NOMO-1 (cell line): ENCODE data around the gene PIP4K2B.

Experiments
- DNase-seq, 2 experiments: peaks; one replicate each; lab custom pipeline; 2025; ENCODE audit not compliant: unreplicated experiment in 2 of 2; lab: John Stamatoyannopoulos, UW

The PIP4K2B gene

GRCh38 chr17:38779965-38780752 is 19.2 kb downstream of the PIP4K2B start:
- DNase-seq, result no peak

- DNase-seq, result no peak
These were observed 21.6 kb downstream of the PIP4K2B start for GRCh38 chr17:38777641-38778250.

- no peak for DNase-seq
These were observed 26.1 kb downstream of the PIP4K2B start for GRCh38 chr17:38773258-38773657.

- DNase-seq, result no peak
These were observed 30.9 kb downstream of the PIP4K2B start for GRCh38 chr17:38768417-38768816.

- no peak for DNase-seq
These were observed 33.0 kb downstream of the PIP4K2B start for GRCh38 chr17:38766341-38766740.

- no peak for DNase-seq
These were observed 37.1 kb downstream of the PIP4K2B start for GRCh38 chr17:38762231-38762630.

- DNase-seq, result no peak
These were observed 37.7 kb downstream of the PIP4K2B start for GRCh38 chr17:38761612-38762011.

- DNase-seq, result no peak
These were observed 46.3 kb downstream of the PIP4K2B start for GRCh38 chr17:38753071-38753506.

GRCh38 chr17:38752308-38753070 is 46.9 kb downstream of the PIP4K2B start, which contains the start of gene PSMB3:
TSS of gene PSMB3 (plus strand) at chr17:38752741. CDS start at chr17:38752827, 86 bp downstream.
- DNase-seq, result peak; percentile 99 to 100

- DNase-seq, result peak; percentile 49 to 70
These were observed 47.5 kb downstream of the PIP4K2B start for GRCh38 chr17:38751808-38752307.

GRCh38 chr17:38751144-38751807 is 48.1 kb downstream of the PIP4K2B start:
- peak in 1 of 2 experiments; percentile 32 for DNase-seq

GRCh38 chr17:38750312-38751121 is 48.8 kb downstream of the PIP4K2B start:
- DNase-seq, result peak; percentile 30 to 38

- no peak for DNase-seq
These were observed 49.4 kb downstream of the PIP4K2B start for GRCh38 chr17:38750044-38750311.

GRCh38 chr17:38749223-38750043 is 49.9 kb downstream of the PIP4K2B start:
- no peak for DNase-seq

- DNase-seq, result peak in 1 of 2 experiments; percentile 9
These were observed 50.5 kb downstream of the PIP4K2B start for GRCh38 chr17:38748892-38749222.

- no peak for DNase-seq
These were observed 51.0 kb downstream of the PIP4K2B start, which contains the start of gene PCGF2 for GRCh38 chr17:38748149-38748891. TSS of gene PCGF2 (minus strand) at chr17:38748336. CDS start at chr17:38740402, 7,934 bp downstream.

GRCh38 chr17:38747463-38748148 is 51.8 kb downstream of the PIP4K2B start:
- DNase-seq, result no peak
